HEK293 (cell line): ENCODE data around the gene CDKN2AIP.

Source experiments
- CTCF ChIA-PET: fragments of 350-600 bp; formaldehyde crosslinking; extraction: SDS; loops from one replicate; lab custom pipeline; 2021; ENCODE audit warnings: antibody characterized with exemption; lab: Yijun Ruan, JAX
- POLR2A ChIA-PET: fragments of 300-600 bp; formaldehyde crosslinking; extraction: SDS; loops from one replicate; lab custom pipeline; 2020; ENCODE audit warnings: antibody characterized with exemption, inconsistent platforms; lab: Yijun Ruan, JAX
- H3K27ac ChIP-seq: fragments of 200-500 bp; sonication (Bioruptor generic); 2 replicates; pipeline ENCODE4 v1.5.1; 2014; ENCODE audit warnings: low read depth, low read length, control low read depth, inconsistent platforms; ENCODE audit errors: extremely low read depth
- H3K36me3 ChIP-seq, 2 experiments: fragments of 200-500 bp in 1 of 2; sonication (Bioruptor generic) in 1 of 2; 1 replicate in 1 of 2; 2 replicates in 1 of 2; pipeline ENCODE4 v1.5.1; 2014 to 2017; ENCODE audit warnings: inconsistent platforms in 2 of 2, low read length in 2 of 2; ENCODE audit not compliant: control insufficient read depth in 2 of 2, insufficient read depth in 1 of 2
- H3K4me1 ChIP-seq: fragments of 200-500 bp; sonication (Bioruptor generic); 2 replicates; pipeline ENCODE4 v1.5.1; 2014; ENCODE audit warnings: mild to moderate bottlenecking, low read length, inconsistent platforms; ENCODE audit not compliant: control insufficient read depth, insufficient read depth
- H3K4me3 ChIP-seq: 2 replicates; pipeline ENCODE4 v1.5.1; 2011; ENCODE audit warnings: low read depth, mild to moderate bottlenecking, control low read depth, low read length, moderate library complexity
- H3K9me3 ChIP-seq: fragments of 200-500 bp; sonication (Bioruptor generic); 2 replicates; pipeline ENCODE4 v1.5.1; 2014; ENCODE audit warnings: low read depth, low read length, inconsistent platforms; ENCODE audit not compliant: control insufficient read depth, insufficient read depth
- FEZF1 ChIP-seq: fragments of 450-650 bp; formaldehyde crosslinking; IDR thresholded peaks from 2 replicates; pipeline ENCODE4 v1.5.1; 2016; ENCODE audit warnings: missing biosample characterization, missing genetic modification characterization
- GLIS1 ChIP-seq: fragments of 450-650 bp; formaldehyde crosslinking; IDR thresholded peaks from 2 replicates; pipeline ENCODE4 v1.5.1; 2016; ENCODE audit warnings: missing biosample characterization, missing genetic modification characterization
- HOXC10 ChIP-seq: sonication (generic); formaldehyde crosslinking; IDR thresholded peaks from 2 replicates; pipeline ENCODE4 v1.8.1; 2023; ENCODE audit warnings: mild to moderate bottlenecking, missing genetic modification reagents
- HOXD13 ChIP-seq: sonication (generic); formaldehyde crosslinking; IDR thresholded peaks from 2 replicates; pipeline ENCODE4 v1.8.0; 2022; ENCODE audit warnings: missing genetic modification reagents, borderline replicate concordance
- KLF8 ChIP-seq: fragments of 450-650 bp; formaldehyde crosslinking; IDR thresholded peaks from 2 replicates; pipeline ENCODE4 v1.5.1; 2016; ENCODE audit warnings: missing biosample characterization, missing genetic modification characterization
- MYNN ChIP-seq: fragments of 450-650 bp; formaldehyde crosslinking; IDR thresholded peaks from 2 replicates; pipeline ENCODE4 v1.5.1; 2016; ENCODE audit warnings: missing biosample characterization, missing genetic modification characterization, borderline replicate concordance
- MZF1 ChIP-seq: fragments of 450-650 bp; formaldehyde crosslinking; IDR thresholded peaks from 2 replicates; pipeline ENCODE4 v1.5.1; 2017; ENCODE audit warnings: missing biosample characterization, missing genetic modification characterization, borderline replicate concordance
- RBAK ChIP-seq: fragments of 450-650 bp; formaldehyde crosslinking; IDR thresholded peaks from 2 replicates; pipeline ENCODE4 v1.5.1; 2016; ENCODE audit warnings: missing biosample characterization, missing genetic modification characterization
- YY2 ChIP-seq: fragments of 450-650 bp; formaldehyde crosslinking; IDR thresholded peaks from 2 replicates; pipeline ENCODE4 v1.5.1; 2016; ENCODE audit warnings: missing biosample characterization, missing genetic modification characterization
- ZBTB48 ChIP-seq: fragments of 450-650 bp; formaldehyde crosslinking; IDR thresholded peaks from 2 replicates; pipeline ENCODE4 v1.5.1; 2016; ENCODE audit warnings: missing biosample characterization, missing genetic modification characterization
- ZFP41 ChIP-seq: fragments of 450-650 bp; formaldehyde crosslinking; IDR thresholded peaks from 2 replicates; pipeline ENCODE4 v1.5.1; 2016; ENCODE audit warnings: missing biosample characterization, missing genetic modification characterization, borderline replicate concordance
- ZIC2 ChIP-seq: fragments of 450-650 bp; formaldehyde crosslinking; IDR thresholded peaks from 2 replicates; pipeline ENCODE4 v1.5.1; 2016; ENCODE audit warnings: missing biosample characterization, missing genetic modification characterization
- ZNF112 ChIP-seq: fragments of 450-650 bp; formaldehyde crosslinking; IDR thresholded peaks from 2 replicates; pipeline ENCODE4 v1.5.0; 2017; ENCODE audit warnings: missing biosample characterization, missing genetic modification characterization
- ZNF175 ChIP-seq: fragments of 450-650 bp; formaldehyde crosslinking; IDR thresholded peaks from 2 replicates; pipeline ENCODE4 v1.5.1; 2016; ENCODE audit warnings: missing biosample characterization, missing genetic modification characterization
- ZNF23 ChIP-seq: fragments of 450-650 bp; formaldehyde crosslinking; IDR thresholded peaks from 2 replicates; pipeline ENCODE4 v1.5.1; 2016; ENCODE audit warnings: missing biosample characterization, missing genetic modification characterization, borderline replicate concordance
- ZNF292 ChIP-seq: fragments of 450-650 bp; formaldehyde crosslinking; IDR thresholded peaks from 2 replicates; pipeline ENCODE4 v1.5.1; 2016; ENCODE audit warnings: low read depth, missing biosample characterization, missing genetic modification characterization, borderline replicate concordance
- ZNF341 ChIP-seq: fragments of 450-650 bp; formaldehyde crosslinking; IDR thresholded peaks from 2 replicates; pipeline ENCODE4; 2016; ENCODE audit warnings: low read depth, missing biosample characterization, missing genetic modification characterization
- ZNF37A ChIP-seq: fragments of 450-650 bp; IDR thresholded peaks from 2 replicates; pipeline ENCODE4 v1.5.1; 2018; ENCODE audit warnings: missing biosample characterization, missing genetic modification characterization
- ZNF544 ChIP-seq: fragments of 450-650 bp; formaldehyde crosslinking; IDR thresholded peaks from 2 replicates; pipeline ENCODE4 v1.5.0; 2017; ENCODE audit warnings: missing biosample characterization, missing genetic modification characterization
- ZNF549 ChIP-seq: fragments of 450-650 bp; IDR thresholded peaks from 2 replicates; pipeline ENCODE4 v1.5.1; 2018; ENCODE audit warnings: missing biosample characterization, missing genetic modification characterization, mild to moderate bottlenecking, inconsistent platforms, moderate library complexity
- ZNF600 ChIP-seq: fragments of 450-650 bp; formaldehyde crosslinking; IDR thresholded peaks from 2 replicates; pipeline ENCODE4 v1.5.1; 2016; ENCODE audit warnings: missing biosample characterization, missing genetic modification characterization
- ZNF624 ChIP-seq: fragments of 450-650 bp; formaldehyde crosslinking; IDR thresholded peaks from 2 replicates; pipeline ENCODE4 v1.5.1; 2017; ENCODE audit warnings: missing biosample characterization, missing genetic modification characterization
- ZNF629 ChIP-seq: fragments of 450-650 bp; formaldehyde crosslinking; IDR thresholded peaks from 2 replicates; pipeline ENCODE4 v1.5.1; 2017; ENCODE audit warnings: missing biosample characterization, missing genetic modification characterization
- ZNF747 ChIP-seq: fragments of 450-650 bp; formaldehyde crosslinking; IDR thresholded peaks from 2 replicates; pipeline ENCODE4 v1.5.1; 2016; ENCODE audit warnings: missing biosample characterization, missing genetic modification characterization
- ZNF768 ChIP-seq: fragments of 450-650 bp; formaldehyde crosslinking; IDR thresholded peaks from 2 replicates; pipeline ENCODE4 v1.5.1; 2018; ENCODE audit warnings: missing biosample characterization, mild to moderate bottlenecking, missing genetic modification characterization
- ZNF785 ChIP-seq: fragments of 450-650 bp; formaldehyde crosslinking; IDR thresholded peaks from 2 replicates; pipeline ENCODE4 v1.5.1; 2016; ENCODE audit warnings: missing biosample characterization, missing genetic modification characterization
- ZNF792 ChIP-seq: fragments of 450-650 bp; formaldehyde crosslinking; IDR thresholded peaks from 2 replicates; pipeline ENCODE4 v1.5.1; 2016; ENCODE audit warnings: missing biosample characterization, missing genetic modification characterization
- ZNF843 ChIP-seq: fragments of 450-650 bp; formaldehyde crosslinking; IDR thresholded peaks from 2 replicates; pipeline ENCODE4 v1.5.1; 2016; ENCODE audit warnings: missing biosample characterization, missing genetic modification characterization
- ZSCAN4 ChIP-seq: fragments of 450-650 bp; formaldehyde crosslinking; IDR thresholded peaks from 2 replicates; pipeline ENCODE4 v1.5.1; 2017; ENCODE audit warnings: missing biosample characterization, missing genetic modification characterization
- ZXDB ChIP-seq: fragments of 450-650 bp; formaldehyde crosslinking; IDR thresholded peaks from 2 replicates; pipeline ENCODE4 v1.5.1; 2016; ENCODE audit warnings: missing biosample characterization, missing genetic modification characterization
- TF ChIP-seq, protein P1 (sequence below): fragments of 450-650 bp; formaldehyde crosslinking; IDR thresholded peaks from 2 replicates; pipeline ENCODE4 v1.5.1; 2016; ENCODE audit warnings: missing biosample characterization, missing genetic modification characterization, borderline replicate concordance
- TF ChIP-seq, protein P2 (sequence below): fragments of 450-650 bp; formaldehyde crosslinking; IDR thresholded peaks from 2 replicates; pipeline ENCODE4 v1.5.1; 2016; ENCODE audit warnings: missing biosample characterization, missing genetic modification characterization, low read depth

Gene CDKN2AIP

GRCh38 chr4:183401473-183401872 lies 43.0 kb upstream of the CDKN2AIP start:
- no peaks in the 10 kb centered on the region for H3K9me3 ChIP-seq
- H3K27ac ChIP-seq = no peak overlapping the region

DNA sequence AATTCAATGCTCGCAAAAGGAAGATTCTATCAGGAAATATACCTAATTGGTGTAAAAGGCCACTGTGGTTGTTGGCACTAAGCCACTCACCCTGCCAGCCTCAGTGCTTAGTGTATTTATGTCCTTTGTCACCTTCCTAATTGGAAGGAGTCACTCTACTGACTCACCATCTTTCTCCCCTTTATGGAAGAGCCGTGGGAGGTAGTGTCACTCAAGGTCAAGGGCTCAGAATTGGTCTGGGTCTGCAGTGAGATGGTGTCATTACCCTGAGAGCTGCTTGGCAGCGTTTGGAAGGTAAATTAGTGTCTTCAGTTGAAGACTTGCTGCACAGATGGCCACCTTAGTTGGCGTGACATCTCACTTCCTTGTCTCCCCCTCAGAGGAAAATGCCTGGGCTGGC lies 41.7 kb upstream of the CDKN2AIP start:
- H3K4me3 ChIP-seq = no peak overlapping the region
- ChIA-PET POLR2A (no interaction called here), CTCF (no interaction called here)
- H3K36me3 ChIP-seq = no peaks in the 10 kb centered on the region
- peaks cover 5% of the 10 kb centered on the region for H3K4me1 ChIP-seq
- no peaks in the 10 kb centered on the region for H3K9me3 ChIP-seq
- H3K27ac ChIP-seq = no peak overlapping the region
- no peak for TF ChIP-seq ZNF792
- no peak for TF ChIP-seq ZNF549 (tag by site-specific recombination)
- no peak for TF ChIP-seq ZNF768 (tag by site-specific recombination)
- no peak for TF ChIP-seq YY2 (tag by site-specific recombination)
- TF ChIP-seq ZBTB48 (tag by site-specific recombination) = no peak
- 0 out of 2 replicates have a peak, but pooled peaks have one; percentile 11 for TF ChIP-seq FEZF1 (tag by site-specific recombination)
- TF ChIP-seq KLF8 (tag by site-specific recombination) = no peak
- no peak for TF ChIP-seq ZNF747 (tag by site-specific recombination)
- no peak for TF ChIP-seq ZXDB (tag by site-specific recombination)
- no peak for TF ChIP-seq ZNF785 (tag by site-specific recombination)
- peak; percentile 73 for TF ChIP-seq ZNF629 (tag by site-specific recombination)
- TF ChIP-seq MYNN (tag by site-specific recombination) = no peak
- TF ChIP-seq ZFP41 (tag by site-specific recombination) = no peak
- TF ChIP-seq ZNF544 (tag by site-specific recombination) = no peak
- TF ChIP-seq RBAK (tag by site-specific recombination) = no peak
- TF ChIP-seq, protein P1, sequence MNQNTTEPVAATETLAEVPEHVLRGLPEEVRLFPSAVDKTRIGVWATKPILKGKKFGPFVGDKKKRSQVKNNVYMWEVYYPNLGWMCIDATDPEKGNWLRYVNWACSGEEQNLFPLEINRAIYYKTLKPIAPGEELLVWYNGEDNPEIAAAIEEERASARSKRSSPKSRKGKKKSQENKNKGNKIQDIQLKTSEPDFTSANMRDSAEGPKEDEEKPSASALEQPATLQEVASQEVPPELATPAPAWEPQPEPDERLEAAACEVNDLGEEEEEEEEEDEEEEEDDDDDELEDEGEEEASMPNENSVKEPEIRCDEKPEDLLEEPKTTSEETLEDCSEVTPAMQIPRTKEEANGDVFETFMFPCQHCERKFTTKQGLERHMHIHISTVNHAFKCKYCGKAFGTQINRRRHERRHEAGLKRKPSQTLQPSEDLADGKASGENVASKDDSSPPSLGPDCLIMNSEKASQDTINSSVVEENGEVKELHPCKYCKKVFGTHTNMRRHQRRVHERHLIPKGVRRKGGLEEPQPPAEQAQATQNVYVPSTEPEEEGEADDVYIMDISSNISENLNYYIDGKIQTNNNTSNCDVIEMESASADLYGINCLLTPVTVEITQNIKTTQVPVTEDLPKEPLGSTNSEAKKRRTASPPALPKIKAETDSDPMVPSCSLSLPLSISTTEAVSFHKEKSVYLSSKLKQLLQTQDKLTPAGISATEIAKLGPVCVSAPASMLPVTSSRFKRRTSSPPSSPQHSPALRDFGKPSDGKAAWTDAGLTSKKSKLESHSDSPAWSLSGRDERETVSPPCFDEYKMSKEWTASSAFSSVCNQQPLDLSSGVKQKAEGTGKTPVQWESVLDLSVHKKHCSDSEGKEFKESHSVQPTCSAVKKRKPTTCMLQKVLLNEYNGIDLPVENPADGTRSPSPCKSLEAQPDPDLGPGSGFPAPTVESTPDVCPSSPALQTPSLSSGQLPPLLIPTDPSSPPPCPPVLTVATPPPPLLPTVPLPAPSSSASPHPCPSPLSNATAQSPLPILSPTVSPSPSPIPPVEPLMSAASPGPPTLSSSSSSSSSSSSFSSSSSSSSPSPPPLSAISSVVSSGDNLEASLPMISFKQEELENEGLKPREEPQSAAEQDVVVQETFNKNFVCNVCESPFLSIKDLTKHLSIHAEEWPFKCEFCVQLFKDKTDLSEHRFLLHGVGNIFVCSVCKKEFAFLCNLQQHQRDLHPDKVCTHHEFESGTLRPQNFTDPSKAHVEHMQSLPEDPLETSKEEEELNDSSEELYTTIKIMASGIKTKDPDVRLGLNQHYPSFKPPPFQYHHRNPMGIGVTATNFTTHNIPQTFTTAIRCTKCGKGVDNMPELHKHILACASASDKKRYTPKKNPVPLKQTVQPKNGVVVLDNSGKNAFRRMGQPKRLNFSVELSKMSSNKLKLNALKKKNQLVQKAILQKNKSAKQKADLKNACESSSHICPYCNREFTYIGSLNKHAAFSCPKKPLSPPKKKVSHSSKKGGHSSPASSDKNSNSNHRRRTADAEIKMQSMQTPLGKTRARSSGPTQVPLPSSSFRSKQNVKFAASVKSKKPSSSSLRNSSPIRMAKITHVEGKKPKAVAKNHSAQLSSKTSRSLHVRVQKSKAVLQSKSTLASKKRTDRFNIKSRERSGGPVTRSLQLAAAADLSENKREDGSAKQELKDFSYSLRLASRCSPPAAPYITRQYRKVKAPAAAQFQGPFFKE = no peak
- TF ChIP-seq ZNF341 (tag by site-specific recombination) = 0 out of 2 replicates have a peak, but pooled peaks have one; percentile 26
- TF ChIP-seq, protein P2, sequence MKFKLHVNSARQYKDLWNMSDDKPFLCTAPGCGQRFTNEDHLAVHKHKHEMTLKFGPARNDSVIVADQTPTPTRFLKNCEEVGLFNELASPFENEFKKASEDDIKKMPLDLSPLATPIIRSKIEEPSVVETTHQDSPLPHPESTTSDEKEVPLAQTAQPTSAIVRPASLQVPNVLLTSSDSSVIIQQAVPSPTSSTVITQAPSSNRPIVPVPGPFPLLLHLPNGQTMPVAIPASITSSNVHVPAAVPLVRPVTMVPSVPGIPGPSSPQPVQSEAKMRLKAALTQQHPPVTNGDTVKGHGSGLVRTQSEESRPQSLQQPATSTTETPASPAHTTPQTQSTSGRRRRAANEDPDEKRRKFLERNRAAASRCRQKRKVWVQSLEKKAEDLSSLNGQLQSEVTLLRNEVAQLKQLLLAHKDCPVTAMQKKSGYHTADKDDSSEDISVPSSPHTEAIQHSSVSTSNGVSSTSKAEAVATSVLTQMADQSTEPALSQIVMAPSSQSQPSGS (tag by site-specific recombination) = no peak
- TF ChIP-seq ZNF843 = peak; percentile 59; the same call in 1 of the 2 replicates

More at GRCh38 chr4:183401473-183401872, 43.0 kb upstream of the CDKN2AIP start:
- Histone ChIP-seq H3K36me3 (no peaks in the 10 kb centered on the region), H3K4me3 (no peak overlapping the region), H3K4me1 (peaks cover 5% of the 10 kb centered on the region)
- ChIA-PET CTCF (interaction anchor here (0.5 to 0.8 kb wide), 2 partner anchors 430 to 636 kb away, joined by 3 read pairs; no protein-coding TSS in a partner anchor), POLR2A (no interaction called here)
- no peak for TF ChIP-seq ZNF175 (tag by site-specific recombination)
- no peak for TF ChIP-seq ZNF843
- TF ChIP-seq ZSCAN4 = no peak
- TF ChIP-seq RBAK (tag by site-specific recombination) = no peak
- TF ChIP-seq ZNF292 (tag by site-specific recombination) = no peak
- TF ChIP-seq ZNF600 (tag by site-specific recombination) = no peak
- no peak for TF ChIP-seq ZIC2 (tag by site-specific recombination)
- no peak for TF ChIP-seq ZNF23 (tag by site-specific recombination)
- TF ChIP-seq ZNF112 (tag by site-specific recombination) = no peak
- no peak for TF ChIP-seq GLIS1 (tag by site-specific recombination)
- no peak for TF ChIP-seq HOXD13 (CRISPR knock-in tag)
- no peak for TF ChIP-seq ZBTB48 (tag by site-specific recombination)
- TF ChIP-seq ZNF624 (tag by site-specific recombination) = no peak
- no peak for TF ChIP-seq MZF1
- no peak for TF ChIP-seq ZNF37A (tag by site-specific recombination)
- no peak for TF ChIP-seq HOXC10 (CRISPR knock-in tag)
